GM12878 (cell line): ENCODE measurements around the gene KRT6C.

Experiments
- MYC ChIP-seq: IDR thresholded peaks from 2 replicates; pipeline ENCODE4 v1.6.1; 2011; ENCODE audit warnings: mild to moderate bottlenecking, low read length, moderate library complexity, inconsistent platforms; ENCODE audit not compliant: insufficient read depth, insufficient replicate concordance, insufficient read length, severe bottlenecking
- NFIC ChIP-seq: IDR thresholded peaks from 2 replicates; pipeline ENCODE4 v1.6.1; 2012; ENCODE audit warnings: low read depth, mild to moderate bottlenecking, inconsistent platforms, low read length, moderate library complexity
- POLR2AphosphoS5 ChIP-seq: IDR thresholded peaks from 2 replicates; pipeline ENCODE4 v1.6.1; 2011; ENCODE audit warnings: mild to moderate bottlenecking, low read length, inconsistent platforms

- TF ChIP-seq MYC (no peak), POLR2AphosphoS5 (no peak), NFIC (no peak)
These were observed 4.0 kb upstream of the KRT6C start for GRCh38 chr12:52477651-52478050.
